ENCODE results near the gene TMEM235. TPM values are rescaled to one million over a fixed set of nuclear protein-coding genes. Genes with fewer than 3 reads are reported as not detected.

TMEM235 gene
- total and polyA plus RNA-seq, 9 of the 15 experiments (the other 6 are each of a cell fraction or from before 2014, with no cell fraction given): not detected

DNA sequence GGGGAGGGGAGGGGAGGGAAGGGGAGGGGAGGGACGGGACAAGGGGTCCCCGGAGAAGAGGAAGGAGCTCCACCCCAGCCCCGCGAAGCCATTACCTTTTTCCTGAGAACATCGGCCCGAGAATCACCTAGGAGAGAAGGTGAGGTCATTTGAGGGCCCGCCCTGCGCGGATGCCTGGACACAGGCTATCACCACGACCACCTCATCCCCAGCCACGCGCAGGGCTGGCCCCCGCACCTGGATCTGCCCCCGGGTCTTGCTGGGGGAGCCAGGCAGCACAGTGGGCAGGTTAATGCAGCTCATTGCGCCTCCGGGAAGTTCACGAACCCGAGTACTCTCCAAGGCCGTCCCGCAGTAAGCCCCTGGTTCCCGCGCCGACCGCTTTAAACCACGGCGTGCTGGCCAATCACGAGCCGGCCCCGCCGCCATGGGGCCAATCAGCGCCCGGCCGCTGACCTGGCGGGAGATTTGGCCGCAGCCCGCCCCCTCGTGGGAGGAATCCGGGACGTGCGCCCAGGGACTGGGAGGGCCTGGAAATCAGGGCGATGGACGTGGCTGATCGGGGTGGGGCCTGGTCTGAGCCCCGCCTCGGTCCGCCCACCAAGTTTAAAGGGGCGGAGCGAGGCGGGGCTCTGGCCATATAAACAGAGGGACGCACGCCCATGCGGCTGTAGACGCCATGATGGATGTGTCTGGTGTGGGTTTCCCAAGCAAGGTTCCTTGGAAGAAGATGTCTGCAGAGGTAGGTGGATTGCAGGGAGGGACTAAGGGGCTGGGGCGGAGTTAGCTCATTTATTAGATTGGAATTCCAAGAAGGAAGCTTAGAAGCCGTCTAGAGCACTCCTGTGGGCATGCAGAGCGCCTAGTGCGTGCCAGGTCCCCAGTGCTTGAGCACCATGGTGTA lies 44.5 kb upstream of the TMEM235 start, which contains the start of the genes AFMID and TK1:
Gene AFMID (plus strand): TSS at position 671 of the 904 bp plus-strand sequence. CDS start 9 bp downstream, at position 680.
Gene TK1 (minus strand): TSS at position 361 of the 904 bp plus-strand sequence. CDS start 58 bp downstream, at position 303.
- FAIRE-seq: peak; percentile 96
- ChIA-PET CTCF (ENCODE audit: low intra/inter-chr PET ratio) (interaction anchor here (0.6 to 0.9 kb wide), 4 partner anchors 64 to 305 kb away, joined by 3 to 4 read pairs (median 4); no protein-coding TSS in a partner anchor), POLR2A (interaction anchor here (0.5 to 3.9 kb wide), 24 partner anchors 9 to 384 kb away, joined by 3 to 29 read pairs (median 4); partner anchors contain the start of gene TMC6)
- TF ChIP-seq MTF1 (CRISPR knock-in tag; IDR thresholded peaks at IDR 0.05; ENCODE audit: borderline replicate concordance) (no peak), MBD2 (IDR thresholded peaks at IDR 0.05; ENCODE audit: borderline replicate concordance, low read depth) (peak; percentile 94), KDM5B (IDR thresholded peaks at IDR 0.05; ENCODE audit: insufficient replicate concordance, low read depth, low read length) (peak; percentile 99)
- TF ChIP-seq, protein P1, sequence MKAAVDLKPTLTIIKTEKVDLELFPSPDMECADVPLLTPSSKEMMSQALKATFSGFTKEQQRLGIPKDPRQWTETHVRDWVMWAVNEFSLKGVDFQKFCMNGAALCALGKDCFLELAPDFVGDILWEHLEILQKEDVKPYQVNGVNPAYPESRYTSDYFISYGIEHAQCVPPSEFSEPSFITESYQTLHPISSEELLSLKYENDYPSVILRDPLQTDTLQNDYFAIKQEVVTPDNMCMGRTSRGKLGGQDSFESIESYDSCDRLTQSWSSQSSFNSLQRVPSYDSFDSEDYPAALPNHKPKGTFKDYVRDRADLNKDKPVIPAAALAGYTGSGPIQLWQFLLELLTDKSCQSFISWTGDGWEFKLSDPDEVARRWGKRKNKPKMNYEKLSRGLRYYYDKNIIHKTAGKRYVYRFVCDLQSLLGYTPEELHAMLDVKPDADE (conservative IDR thresholded peaks at IDR 0.05; ENCODE audit: control insufficient read depth, low read depth, low read length): peak; percentile 9; the same call in 1 of the 2 replicates
- TF ChIP-seq, protein P2, sequence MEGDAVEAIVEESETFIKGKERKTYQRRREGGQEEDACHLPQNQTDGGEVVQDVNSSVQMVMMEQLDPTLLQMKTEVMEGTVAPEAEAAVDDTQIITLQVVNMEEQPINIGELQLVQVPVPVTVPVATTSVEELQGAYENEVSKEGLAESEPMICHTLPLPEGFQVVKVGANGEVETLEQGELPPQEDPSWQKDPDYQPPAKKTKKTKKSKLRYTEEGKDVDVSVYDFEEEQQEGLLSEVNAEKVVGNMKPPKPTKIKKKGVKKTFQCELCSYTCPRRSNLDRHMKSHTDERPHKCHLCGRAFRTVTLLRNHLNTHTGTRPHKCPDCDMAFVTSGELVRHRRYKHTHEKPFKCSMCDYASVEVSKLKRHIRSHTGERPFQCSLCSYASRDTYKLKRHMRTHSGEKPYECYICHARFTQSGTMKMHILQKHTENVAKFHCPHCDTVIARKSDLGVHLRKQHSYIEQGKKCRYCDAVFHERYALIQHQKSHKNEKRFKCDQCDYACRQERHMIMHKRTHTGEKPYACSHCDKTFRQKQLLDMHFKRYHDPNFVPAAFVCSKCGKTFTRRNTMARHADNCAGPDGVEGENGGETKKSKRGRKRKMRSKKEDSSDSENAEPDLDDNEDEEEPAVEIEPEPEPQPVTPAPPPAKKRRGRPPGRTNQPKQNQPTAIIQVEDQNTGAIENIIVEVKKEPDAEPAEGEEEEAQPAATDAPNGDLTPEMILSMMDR (IDR thresholded peaks at IDR 0.05 in 2 of 3, conservative IDR thresholded peaks at IDR 0.05 in 1 of 3; ENCODE audit: insufficient read depth in 2 of 3, low read depth in 1 of 3, low read length in 3 of 3): peak; percentile 70 to 82 (median 77)

More for the DNA sequence above, 44.5 kb upstream of the TMEM235 start, which contains the start of the genes AFMID and TK1:
- Histone ChIP-seq H3K27ac (ENCODE audit: extremely low read depth, low read depth, low read length) (peak within 1 kb of the TSS; percentile 89), H3K36me3 (ENCODE audit: control insufficient read depth, insufficient read depth, low read length) (peaks cover 66% of the 10 kb centered on the region; the same call in 2 of the 3 replicates), H3K4me1 (replicated peaks in 1 of 2; ENCODE audit: control insufficient read depth in 2 of 2, insufficient read depth in 2 of 2, low read length in 2 of 2) (peaks cover 22 to 54% of the 10 kb centered on the region in 2 experiments), H3K9me1 (ENCODE audit: control insufficient read depth, insufficient read depth, low read length) (no peaks in the 10 kb centered on the region), H3K9me3 (replicated peaks; ENCODE audit: control insufficient read depth, insufficient read depth, low read depth, low read length) (no peaks in the 10 kb centered on the region), H2AFZ (ENCODE audit: low read depth, low read length) (peak within 1 kb of the TSS; percentile 86), H3K4me2 (ENCODE audit: insufficient read depth, low read length) (peak within 1 kb of the TSS; percentile 99), H3K79me2 (ENCODE audit: control insufficient read depth, insufficient read depth, low read length) (peaks cover 84% of the 10 kb centered on the region), H3K9ac (ENCODE audit: insufficient read depth in 1 of 2, low read depth in 2 of 2, low read length in 2 of 2) (peak within 1 kb of the TSS; percentile 93 to 99), H4K20me1 (replicated peaks; ENCODE audit: control insufficient read depth, insufficient read depth, low read length) (peaks cover 14% of the 10 kb centered on the region), H3K27me3 (ENCODE audit: control insufficient read depth in 2 of 2, insufficient read depth in 2 of 2, low read length in 2 of 2) (no peaks in the 10 kb centered on the region), H3K4me3 (peak within 1 kb of the TSS; percentile 86)
- under 1% methylated on average over 38 of the region's 57 CpGs for WGBS (ENCODE audit: insufficient coverage, low coverage, missing lambda C conversion rate)
- in situ Hi-C loops (cut with MboI) (no loop called here), intact Hi-C loops (cut with micrococcal nuclease) (loop anchor here (1.0 to 5.0 kb wide), 3 partner anchors 50 to 168 kb away; no protein-coding TSS in a partner anchor)
- no TSS peak for BruUV-seq (replicated peaks)
- DNase-seq (ENCODE audit: extremely low read depth in 1 of 4, low spot score in 3 of 4) (peak; percentile 98 to 99 (median 98)), ATAC-seq (peak; percentile 94)
